WTC11 (cell line): ENCODE results near the gene RPN2. TPM values are rescaled to one million over a fixed set of nuclear protein-coding genes. Genes with fewer than 3 reads are reported as not detected.

Source experiments
- ATAC-seq: fragments of 200-7000 bp; cut with Tn5 transposase; 2 replicates; pipeline ENCODE4 v1.10.0; 2021; ENCODE audit warnings: mild to moderate bottlenecking, moderate library complexity
- CTCF ChIA-PET: fragments of 300-600 bp; sonication (Branson Sonifier 250); formaldehyde crosslinking; loops from one replicate; lab custom pipeline; 2021; ENCODE audit warnings: antibody characterized with exemption; lab: Charles Lee
- POLR2A ChIA-PET: fragments of 350-600 bp; sonication (Branson Sonifier 250); formaldehyde crosslinking; loops from one replicate; lab custom pipeline; 2021; ENCODE audit warnings: antibody characterized with exemption; lab: Charles Lee
- DNase-seq: peaks from one replicate; pipeline ENCODE4 v3.0.0; 2021; ENCODE audit warnings: low spot score
- H3K27ac Mint-ChIP-seq: 2 replicates; pipeline ENCODE4 v1.8.0; 2021; ENCODE audit warnings: mixed read lengths
- H3K27me3 Mint-ChIP-seq: 2 replicates; pipeline ENCODE4 v1.8.0; 2021; ENCODE audit warnings: low read depth, mild to moderate bottlenecking, moderate library complexity, mixed read lengths
- H3K36me3 Mint-ChIP-seq: 2 replicates; pipeline ENCODE4 v1.8.0; 2021; ENCODE audit warnings: mixed read lengths
- H3K4me1 Mint-ChIP-seq: 2 replicates; pipeline ENCODE4 v1.8.0; 2022; ENCODE audit warnings: mixed read lengths
- H3K4me3 Mint-ChIP-seq: 2 replicates; pipeline ENCODE4 v1.8.0; 2021; ENCODE audit warnings: mild to moderate bottlenecking, moderate library complexity, mixed read lengths
- H3K9me3 Mint-ChIP-seq: 2 replicates; pipeline ENCODE4 v1.8.0; 2021; ENCODE audit warnings: mixed read lengths
- CREM ChIP-seq: sonication (generic); formaldehyde crosslinking; IDR thresholded peaks from 2 replicates; pipeline ENCODE4 v1.8.1; 2022; ENCODE audit warnings: mild to moderate bottlenecking, missing genetic modification reagents, moderate library complexity
- GRHL2 ChIP-seq: fragments of 250-450 bp; sonication (Bioruptor Pico); IDR thresholded peaks from 2 replicates; pipeline ENCODE4 v1.8.0; 2022; ENCODE audit warnings: mild to moderate bottlenecking, moderate library complexity; ENCODE audit not compliant: insufficient replicate concordance, severe bottlenecking
- JUN ChIP-seq: sonication (generic); formaldehyde crosslinking; IDR thresholded peaks from 2 replicates; pipeline ENCODE4 v1.8.0; 2023; ENCODE audit warnings: mild to moderate bottlenecking, missing genetic modification reagents
- MYBL2 ChIP-seq: sonication (generic); formaldehyde crosslinking; IDR thresholded peaks from 2 replicates; pipeline ENCODE4 v1.8.1; 2023; ENCODE audit warnings: mild to moderate bottlenecking, moderate library complexity, missing genetic modification reagents
- NR1H2 ChIP-seq: sonication (generic); formaldehyde crosslinking; IDR thresholded peaks from 2 replicates; pipeline ENCODE4 v1.9.0; 2021; ENCODE audit warnings: mild to moderate bottlenecking, moderate library complexity, missing genetic modification reagents
- PRRX2 ChIP-seq: fragments of 250-450 bp; sonication (Bioruptor Pico); IDR thresholded peaks from 2 replicates; pipeline ENCODE4 v1.8.0; 2021; ENCODE audit warnings: mild to moderate bottlenecking
- SMAD3 ChIP-seq: sonication (generic); formaldehyde crosslinking; IDR thresholded peaks from 2 replicates; pipeline ENCODE4 v1.8.0; 2022; ENCODE audit warnings: missing genetic modification reagents, mild to moderate bottlenecking, borderline replicate concordance
- SMAD4 ChIP-seq: sonication (generic); formaldehyde crosslinking; IDR thresholded peaks from 2 replicates; pipeline ENCODE4 v1.8.0; 2022; ENCODE audit warnings: mild to moderate bottlenecking, missing genetic modification reagents
- ZNF219 ChIP-seq: sonication (generic); formaldehyde crosslinking; IDR thresholded peaks from 2 replicates; pipeline ENCODE4 v1.8.0; 2023; ENCODE audit warnings: missing genetic modification reagents, mild to moderate bottlenecking, borderline replicate concordance
- ZNF396 ChIP-seq: fragments of 250-450 bp; sonication (Bioruptor Pico); IDR thresholded peaks from 2 replicates; pipeline ENCODE4 v1.8.0; 2021; ENCODE audit warnings: mild to moderate bottlenecking, moderate library complexity, borderline replicate concordance
- total RNA-seq: library from RNA; stranded (reverse); gene quantifications from 3 replicates; pipeline ENCODE4 v1.2.3, GENCODE V29; 2021
- TF ChIP-seq, protein P1 (sequence below): sonication (generic); formaldehyde crosslinking; IDR thresholded peaks from 2 replicates; pipeline ENCODE4 v1.8.1; 2022; ENCODE audit warnings: low read depth, mild to moderate bottlenecking, moderate library complexity, missing genetic modification reagents, borderline replicate concordance
- TF ChIP-seq, protein P2 (sequence below): sonication (generic); formaldehyde crosslinking; IDR thresholded peaks from 2 replicates; pipeline ENCODE4 v1.8.1; 2023; ENCODE audit warnings: mild to moderate bottlenecking, missing genetic modification reagents
- TF ChIP-seq, protein P3 (sequence below): fragments of 200-600 bp; IDR thresholded peaks from 2 replicates; pipeline ENCODE4 v1.8.0; 2022; ENCODE audit warnings: antibody characterized with exemption
- TF ChIP-seq, protein P4 (sequence below): fragments of 250-450 bp; sonication (Bioruptor Pico); IDR thresholded peaks from 2 replicates; pipeline ENCODE4 v1.9.0; 2021; ENCODE audit warnings: mild to moderate bottlenecking, borderline replicate concordance
- TF ChIP-seq, protein P5 (sequence below): sonication (generic); formaldehyde crosslinking; IDR thresholded peaks from 2 replicates; pipeline ENCODE4 v1.8.1; 2023; ENCODE audit warnings: mild to moderate bottlenecking, missing genetic modification reagents, moderate library complexity
- TF ChIP-seq, protein P6 (sequence below): sonication (generic); formaldehyde crosslinking; IDR thresholded peaks from 2 replicates; pipeline ENCODE4 v1.8.0; 2022; ENCODE audit warnings: mild to moderate bottlenecking, missing genetic modification reagents
- TF ChIP-seq, protein P7 (sequence below): sonication (generic); formaldehyde crosslinking; IDR thresholded peaks from 2 replicates; pipeline ENCODE4 v1.8.0; 2022; ENCODE audit warnings: mild to moderate bottlenecking, missing genetic modification reagents

Gene RPN2
- total RNA-seq, 1 experiment from 2014 or later: 205 TPM

DNA sequence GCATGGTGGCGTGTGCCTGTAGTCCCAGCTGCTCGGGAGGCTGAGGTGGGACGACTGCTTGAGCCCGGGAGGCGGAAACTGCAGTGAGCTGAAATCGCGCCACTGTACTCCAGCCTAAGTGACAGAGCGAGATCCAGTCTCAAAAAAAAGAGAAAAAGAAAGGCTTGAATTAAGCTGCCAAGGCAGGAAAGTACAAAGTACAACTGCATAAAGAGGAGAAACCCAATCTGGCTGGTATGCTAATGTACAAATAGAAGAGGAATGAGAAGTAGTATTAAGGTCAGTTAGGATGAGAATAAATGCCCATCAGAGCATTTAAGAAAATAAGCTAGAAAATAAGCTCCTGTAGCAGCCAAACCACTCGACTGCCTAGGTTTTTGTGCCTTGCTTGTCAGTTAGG is 23.1 kb upstream of the RPN2 start:
- Mint-ChIP-seq H3K9me3 (peaks cover 12% of the 10 kb centered on the region; the same call in 1 of the 2 replicates), H3K27ac (no peak overlapping the region), H3K27me3 (no peaks in the 10 kb centered on the region), H3K4me3 (no peak overlapping the region)
- TF ChIP-seq, protein P1, sequence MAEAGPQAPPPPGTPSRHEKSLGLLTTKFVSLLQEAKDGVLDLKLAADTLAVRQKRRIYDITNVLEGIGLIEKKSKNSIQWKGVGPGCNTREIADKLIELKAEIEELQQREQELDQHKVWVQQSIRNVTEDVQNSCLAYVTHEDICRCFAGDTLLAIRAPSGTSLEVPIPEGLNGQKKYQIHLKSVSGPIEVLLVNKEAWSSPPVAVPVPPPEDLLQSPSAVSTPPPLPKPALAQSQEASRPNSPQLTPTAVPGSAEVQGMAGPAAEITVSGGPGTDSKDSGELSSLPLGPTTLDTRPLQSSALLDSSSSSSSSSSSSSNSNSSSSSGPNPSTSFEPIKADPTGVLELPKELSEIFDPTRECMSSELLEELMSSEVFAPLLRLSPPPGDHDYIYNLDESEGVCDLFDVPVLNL (CRISPR knock-in tag): no peak
- TF ChIP-seq MYBL2 (no peak), ZNF219 (CRISPR knock-in tag) (no peak)
- TF ChIP-seq, protein P2, sequence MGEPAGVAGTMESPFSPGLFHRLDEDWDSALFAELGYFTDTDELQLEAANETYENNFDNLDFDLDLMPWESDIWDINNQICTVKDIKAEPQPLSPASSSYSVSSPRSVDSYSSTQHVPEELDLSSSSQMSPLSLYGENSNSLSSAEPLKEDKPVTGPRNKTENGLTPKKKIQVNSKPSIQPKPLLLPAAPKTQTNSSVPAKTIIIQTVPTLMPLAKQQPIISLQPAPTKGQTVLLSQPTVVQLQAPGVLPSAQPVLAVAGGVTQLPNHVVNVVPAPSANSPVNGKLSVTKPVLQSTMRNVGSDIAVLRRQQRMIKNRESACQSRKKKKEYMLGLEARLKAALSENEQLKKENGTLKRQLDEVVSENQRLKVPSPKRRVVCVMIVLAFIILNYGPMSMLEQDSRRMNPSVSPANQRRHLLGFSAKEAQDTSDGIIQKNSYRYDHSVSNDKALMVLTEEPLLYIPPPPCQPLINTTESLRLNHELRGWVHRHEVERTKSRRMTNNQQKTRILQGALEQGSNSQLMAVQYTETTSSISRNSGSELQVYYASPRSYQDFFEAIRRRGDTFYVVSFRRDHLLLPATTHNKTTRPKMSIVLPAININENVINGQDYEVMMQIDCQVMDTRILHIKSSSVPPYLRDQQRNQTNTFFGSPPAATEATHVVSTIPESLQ (CRISPR knock-in tag): no peak
- TF ChIP-seq, all 79 proteins: peak for 0
- no peak for DNase-seq
- no peak for ATAC-seq
- Mint-ChIP-seq H3K36me3 (no peaks in the 10 kb centered on the region), H3K4me1 (no peaks in the 10 kb centered on the region)
- ChIA-PET POLR2A (no interaction called here), CTCF (interaction anchor here (0.9 kb wide), 1 partner anchor 36 kb away, joined by 3 read pairs; no protein-coding TSS in a partner anchor)

DNA sequence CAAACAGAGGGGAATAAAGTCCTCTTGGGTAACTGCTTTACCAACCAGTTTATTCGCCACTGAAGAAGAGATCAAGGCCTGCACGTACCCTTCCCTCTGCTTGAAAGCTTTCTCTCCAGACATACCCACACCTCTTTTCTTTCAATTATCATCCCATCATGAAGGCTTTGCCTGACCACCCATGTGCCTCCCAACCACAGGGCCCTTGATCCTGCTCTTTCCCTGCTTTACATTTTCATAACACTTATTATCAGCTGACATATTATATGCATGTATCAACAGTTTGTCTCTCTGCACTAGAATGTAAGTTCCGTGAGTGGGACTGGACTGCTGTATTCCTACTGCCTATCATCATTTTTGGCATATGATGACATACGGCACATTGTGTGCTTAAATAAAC is 20.9 kb upstream of the RPN2 start:
- H3K4me3 Mint-ChIP-seq: no peak overlapping the region
- no peak for ATAC-seq
- no peaks in the 10 kb centered on the region for H3K9me3 Mint-ChIP-seq
- TF ChIP-seq SMAD3 (CRISPR knock-in tag) (no peak), NR1H2 (CRISPR knock-in tag) (no peak), ZNF396 (CRISPR knock-in tag) (no peak), JUN (no peak), PRRX2 (CRISPR knock-in tag) (no peak), CREM (CRISPR knock-in tag) (no peak), SMAD4 (no peak), GRHL2 (CRISPR knock-in tag) (no peak)
- TF ChIP-seq, protein P3, sequence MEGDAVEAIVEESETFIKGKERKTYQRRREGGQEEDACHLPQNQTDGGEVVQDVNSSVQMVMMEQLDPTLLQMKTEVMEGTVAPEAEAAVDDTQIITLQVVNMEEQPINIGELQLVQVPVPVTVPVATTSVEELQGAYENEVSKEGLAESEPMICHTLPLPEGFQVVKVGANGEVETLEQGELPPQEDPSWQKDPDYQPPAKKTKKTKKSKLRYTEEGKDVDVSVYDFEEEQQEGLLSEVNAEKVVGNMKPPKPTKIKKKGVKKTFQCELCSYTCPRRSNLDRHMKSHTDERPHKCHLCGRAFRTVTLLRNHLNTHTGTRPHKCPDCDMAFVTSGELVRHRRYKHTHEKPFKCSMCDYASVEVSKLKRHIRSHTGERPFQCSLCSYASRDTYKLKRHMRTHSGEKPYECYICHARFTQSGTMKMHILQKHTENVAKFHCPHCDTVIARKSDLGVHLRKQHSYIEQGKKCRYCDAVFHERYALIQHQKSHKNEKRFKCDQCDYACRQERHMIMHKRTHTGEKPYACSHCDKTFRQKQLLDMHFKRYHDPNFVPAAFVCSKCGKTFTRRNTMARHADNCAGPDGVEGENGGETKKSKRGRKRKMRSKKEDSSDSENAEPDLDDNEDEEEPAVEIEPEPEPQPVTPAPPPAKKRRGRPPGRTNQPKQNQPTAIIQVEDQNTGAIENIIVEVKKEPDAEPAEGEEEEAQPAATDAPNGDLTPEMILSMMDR: no peak
- TF ChIP-seq, protein P4, sequence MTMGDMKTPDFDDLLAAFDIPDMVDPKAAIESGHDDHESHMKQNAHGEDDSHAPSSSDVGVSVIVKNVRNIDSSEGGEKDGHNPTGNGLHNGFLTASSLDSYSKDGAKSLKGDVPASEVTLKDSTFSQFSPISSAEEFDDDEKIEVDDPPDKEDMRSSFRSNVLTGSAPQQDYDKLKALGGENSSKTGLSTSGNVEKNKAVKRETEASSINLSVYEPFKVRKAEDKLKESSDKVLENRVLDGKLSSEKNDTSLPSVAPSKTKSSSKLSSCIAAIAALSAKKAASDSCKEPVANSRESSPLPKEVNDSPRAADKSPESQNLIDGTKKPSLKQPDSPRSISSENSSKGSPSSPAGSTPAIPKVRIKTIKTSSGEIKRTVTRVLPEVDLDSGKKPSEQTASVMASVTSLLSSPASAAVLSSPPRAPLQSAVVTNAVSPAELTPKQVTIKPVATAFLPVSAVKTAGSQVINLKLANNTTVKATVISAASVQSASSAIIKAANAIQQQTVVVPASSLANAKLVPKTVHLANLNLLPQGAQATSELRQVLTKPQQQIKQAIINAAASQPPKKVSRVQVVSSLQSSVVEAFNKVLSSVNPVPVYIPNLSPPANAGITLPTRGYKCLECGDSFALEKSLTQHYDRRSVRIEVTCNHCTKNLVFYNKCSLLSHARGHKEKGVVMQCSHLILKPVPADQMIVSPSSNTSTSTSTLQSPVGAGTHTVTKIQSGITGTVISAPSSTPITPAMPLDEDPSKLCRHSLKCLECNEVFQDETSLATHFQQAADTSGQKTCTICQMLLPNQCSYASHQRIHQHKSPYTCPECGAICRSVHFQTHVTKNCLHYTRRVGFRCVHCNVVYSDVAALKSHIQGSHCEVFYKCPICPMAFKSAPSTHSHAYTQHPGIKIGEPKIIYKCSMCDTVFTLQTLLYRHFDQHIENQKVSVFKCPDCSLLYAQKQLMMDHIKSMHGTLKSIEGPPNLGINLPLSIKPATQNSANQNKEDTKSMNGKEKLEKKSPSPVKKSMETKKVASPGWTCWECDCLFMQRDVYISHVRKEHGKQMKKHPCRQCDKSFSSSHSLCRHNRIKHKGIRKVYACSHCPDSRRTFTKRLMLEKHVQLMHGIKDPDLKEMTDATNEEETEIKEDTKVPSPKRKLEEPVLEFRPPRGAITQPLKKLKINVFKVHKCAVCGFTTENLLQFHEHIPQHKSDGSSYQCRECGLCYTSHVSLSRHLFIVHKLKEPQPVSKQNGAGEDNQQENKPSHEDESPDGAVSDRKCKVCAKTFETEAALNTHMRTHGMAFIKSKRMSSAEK (CRISPR knock-in tag): no peak
- TF ChIP-seq, protein P5, sequence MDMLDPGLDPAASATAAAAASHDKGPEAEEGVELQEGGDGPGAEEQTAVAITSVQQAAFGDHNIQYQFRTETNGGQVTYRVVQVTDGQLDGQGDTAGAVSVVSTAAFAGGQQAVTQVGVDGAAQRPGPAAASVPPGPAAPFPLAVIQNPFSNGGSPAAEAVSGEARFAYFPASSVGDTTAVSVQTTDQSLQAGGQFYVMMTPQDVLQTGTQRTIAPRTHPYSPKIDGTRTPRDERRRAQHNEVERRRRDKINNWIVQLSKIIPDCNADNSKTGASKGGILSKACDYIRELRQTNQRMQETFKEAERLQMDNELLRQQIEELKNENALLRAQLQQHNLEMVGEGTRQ (CRISPR knock-in tag): no peak
- TF ChIP-seq, protein P1 (CRISPR knock-in tag): no peak
- TF ChIP-seq, protein P6, sequence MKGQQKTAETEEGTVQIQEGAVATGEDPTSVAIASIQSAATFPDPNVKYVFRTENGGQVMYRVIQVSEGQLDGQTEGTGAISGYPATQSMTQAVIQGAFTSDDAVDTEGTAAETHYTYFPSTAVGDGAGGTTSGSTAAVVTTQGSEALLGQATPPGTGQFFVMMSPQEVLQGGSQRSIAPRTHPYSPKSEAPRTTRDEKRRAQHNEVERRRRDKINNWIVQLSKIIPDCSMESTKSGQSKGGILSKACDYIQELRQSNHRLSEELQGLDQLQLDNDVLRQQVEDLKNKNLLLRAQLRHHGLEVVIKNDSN: no peak
- TF ChIP-seq, protein P7, sequence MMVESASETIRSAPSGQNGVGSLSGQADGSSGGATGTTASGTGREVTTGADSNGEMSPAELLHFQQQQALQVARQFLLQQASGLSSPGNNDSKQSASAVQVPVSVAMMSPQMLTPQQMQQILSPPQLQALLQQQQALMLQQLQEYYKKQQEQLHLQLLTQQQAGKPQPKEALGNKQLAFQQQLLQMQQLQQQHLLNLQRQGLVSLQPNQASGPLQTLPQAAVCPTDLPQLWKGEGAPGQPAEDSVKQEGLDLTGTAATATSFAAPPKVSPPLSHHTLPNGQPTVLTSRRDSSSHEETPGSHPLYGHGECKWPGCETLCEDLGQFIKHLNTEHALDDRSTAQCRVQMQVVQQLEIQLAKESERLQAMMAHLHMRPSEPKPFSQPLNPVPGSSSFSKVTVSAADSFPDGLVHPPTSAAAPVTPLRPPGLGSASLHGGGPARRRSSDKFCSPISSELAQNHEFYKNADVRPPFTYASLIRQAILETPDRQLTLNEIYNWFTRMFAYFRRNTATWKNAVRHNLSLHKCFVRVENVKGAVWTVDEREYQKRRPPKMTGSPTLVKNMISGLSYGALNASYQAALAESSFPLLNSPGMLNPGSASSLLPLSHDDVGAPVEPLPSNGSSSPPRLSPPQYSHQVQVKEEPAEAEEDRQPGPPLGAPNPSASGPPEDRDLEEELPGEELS: no peak
- TF ChIP-seq, all 79 proteins: peak for 0
- Mint-ChIP-seq H3K4me1 (no peaks in the 10 kb centered on the region), H3K27me3 (no peaks in the 10 kb centered on the region), H3K36me3 (no peaks in the 10 kb centered on the region), H3K27ac (no peak overlapping the region)
- DNase-seq: no peak
- CTCF ChIA-PET: no interaction called here
- POLR2A ChIA-PET: interaction anchor here (0.6 kb wide), 1 partner anchor 203 kb away, joined by 3 read pairs; no protein-coding TSS in a partner anchor
